ENCODE results near the gene SLC6A16. TPM values are rescaled to one million over a fixed set of nuclear protein-coding genes. Genes with fewer than 3 reads are reported as not detected.
"Not testable (repeated sequence)": the region's sequence is repeated elsewhere in the genome, so short reads cannot be mapped to it uniquely, and the experiment has no call there.

Gene SLC6A16
- total and polyA plus RNA-seq, 2 of the 8 experiments (the other 6 are each of a cell fraction or from before 2014, with no cell fraction given) = 1.1 to 1.5 TPM

GRCh38 chr19:49324801-49325576, at the start of gene SLC6A16 (continued):
- TF ChIP-seq JUND (IDR thresholded peaks at IDR 0.05; ENCODE audit: low read length) (no peak), CBX8 (IDR thresholded peaks at IDR 0.05; ENCODE audit: borderline replicate concordance, low read depth, low read length) (no peak), SP2 (IDR thresholded peaks at IDR 0.05; ENCODE audit: low read length) (no peak)

DNA sequence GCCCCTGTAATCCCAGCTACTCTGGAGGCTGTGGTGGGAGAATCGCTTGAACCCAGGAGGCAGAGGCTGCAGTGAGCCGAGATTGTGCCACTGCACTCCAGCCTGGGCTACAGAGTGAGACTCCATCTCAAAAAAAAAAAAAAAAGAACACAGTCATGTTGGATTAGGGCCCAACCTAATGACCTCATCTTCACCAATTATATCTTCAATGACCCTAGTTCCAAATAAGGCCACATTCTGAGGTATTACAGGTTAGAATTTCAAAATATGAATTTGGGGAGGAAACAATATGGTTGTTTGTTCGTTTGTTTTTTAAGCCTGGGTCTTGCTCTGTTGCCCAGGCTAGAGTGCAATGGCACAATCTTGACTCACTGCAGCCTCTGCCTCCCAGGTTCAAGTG, 48.2 kb upstream of the SLC6A16 start:
- CTCF ChIA-PET (ENCODE audit: partially characterized antibody) = interaction anchor here (4.0 kb wide), 1 partner anchor 18 kb away, joined by 25 read pairs; no protein-coding TSS in a partner anchor

More for the DNA sequence above, 48.2 kb upstream of the SLC6A16 start:
- H2BK120ac ChIP-seq (replicated peaks; ENCODE audit: low read depth, low read length); DNase-seq (ENCODE audit: low read depth in 1 of 2, low spot score in 2 of 2); H3K4me3 ChIP-seq (ENCODE audit: extremely low read depth in 1 of 4, insufficient read depth in 2 of 4, low read depth in 3 of 4, low read length in 4 of 4); H3K27me3 ChIP-seq (replicated peaks in 1 of 4; ENCODE audit: control insufficient read depth in 3 of 4, extremely low read depth in 1 of 4, insufficient read depth in 3 of 4, low read length in 3 of 4); H3K79me1 ChIP-seq (ENCODE audit: low read depth, low read length); H3K79me2 ChIP-seq (ENCODE audit: control insufficient read depth in 1 of 2, insufficient read depth in 2 of 2, low read length in 2 of 2); H3K9me3 ChIP-seq (ENCODE audit: insufficient read depth in 2 of 2, low read depth in 1 of 2, low read length in 1 of 2); H2BK20ac ChIP-seq (ENCODE audit: low read length); H3K4ac ChIP-seq (replicated peaks; ENCODE audit: insufficient read length, low read depth, low read length); FAIRE-seq; H3K23ac ChIP-seq (ENCODE audit: insufficient read length); H3K56ac ChIP-seq (replicated peaks; ENCODE audit: insufficient read length, low read depth, low read length); H3K23me2 ChIP-seq (ENCODE audit: low read depth, low read length); H3K27ac ChIP-seq (ENCODE audit: low read depth, low read length); H2BK15ac ChIP-seq (ENCODE audit: low read length); H3K9ac ChIP-seq (replicated peaks in 1 of 4; ENCODE audit: extremely low read depth in 1 of 4, low read depth in 3 of 4, low read length in 3 of 4); H3K36me3 ChIP-seq (ENCODE audit: control insufficient read depth in 2 of 4, insufficient read depth in 4 of 4, low read length in 3 of 4); H4K8ac ChIP-seq (ENCODE audit: extremely low read depth, insufficient read depth, low read length); H3K18ac ChIP-seq (ENCODE audit: extremely low read depth, low read length); H2BK12ac ChIP-seq (ENCODE audit: low read depth, low read length); H3K4me2 ChIP-seq (ENCODE audit: insufficient read depth in 1 of 2, low read depth in 2 of 2, low read length in 2 of 2); H4K5ac ChIP-seq (ENCODE audit: insufficient read length, low read depth, low read length); H3K4me1 ChIP-seq (replicated peaks in 1 of 4; ENCODE audit: control insufficient read depth in 3 of 4, insufficient read depth in 4 of 4, low read length in 3 of 4); H2AFZ ChIP-seq (ENCODE audit: low read length); H3K14ac ChIP-seq (ENCODE audit: insufficient read length); H2AK5ac ChIP-seq (ENCODE audit: low read depth, low read length); H4K91ac ChIP-seq (replicated peaks; ENCODE audit: insufficient read length, low read length); H2BK5ac ChIP-seq (ENCODE audit: low read depth, low read length); H4K20me1 ChIP-seq (replicated peaks in 1 of 2; ENCODE audit: control insufficient read depth in 1 of 2, insufficient read depth in 2 of 2, low read length in 2 of 2): not testable (repeated sequence)
- POLR2A ChIA-PET (ENCODE audit: partially characterized antibody) = interaction anchor here (1.6 kb wide), 1 partner anchor 17 kb away, joined by 3 read pairs; no protein-coding TSS in a partner anchor
- 88% methylated on average over 3 of the region's 3 CpGs; no CpG with 5 or more reads in 1 of the 2 experiments for WGBS, 2 experiments (ENCODE audit: extremely low coverage in 1 of 2, insufficient coverage in 1 of 2, insufficient read length in 1 of 2, insufficient replicate concordance in 2 of 2, low coverage in 1 of 2, low lambda C conversion rate in 2 of 2, missing lambda C conversion rate in 1 of 2)

All from H1 (cell line).